Measurements from ENCODE around the gene GRM8. TPM values are rescaled to one million over a fixed set of nuclear protein-coding genes. Genes with fewer than 3 reads are reported as not detected.

The GRM8 gene
- total RNA-seq, 1 experiment from 2014 or later, result 0.80 TPM

GRCh38 chr7:127081539-127081938, 171.2 kb downstream of the GRM8 start:
- TF ChIP-seq, protein P1, sequence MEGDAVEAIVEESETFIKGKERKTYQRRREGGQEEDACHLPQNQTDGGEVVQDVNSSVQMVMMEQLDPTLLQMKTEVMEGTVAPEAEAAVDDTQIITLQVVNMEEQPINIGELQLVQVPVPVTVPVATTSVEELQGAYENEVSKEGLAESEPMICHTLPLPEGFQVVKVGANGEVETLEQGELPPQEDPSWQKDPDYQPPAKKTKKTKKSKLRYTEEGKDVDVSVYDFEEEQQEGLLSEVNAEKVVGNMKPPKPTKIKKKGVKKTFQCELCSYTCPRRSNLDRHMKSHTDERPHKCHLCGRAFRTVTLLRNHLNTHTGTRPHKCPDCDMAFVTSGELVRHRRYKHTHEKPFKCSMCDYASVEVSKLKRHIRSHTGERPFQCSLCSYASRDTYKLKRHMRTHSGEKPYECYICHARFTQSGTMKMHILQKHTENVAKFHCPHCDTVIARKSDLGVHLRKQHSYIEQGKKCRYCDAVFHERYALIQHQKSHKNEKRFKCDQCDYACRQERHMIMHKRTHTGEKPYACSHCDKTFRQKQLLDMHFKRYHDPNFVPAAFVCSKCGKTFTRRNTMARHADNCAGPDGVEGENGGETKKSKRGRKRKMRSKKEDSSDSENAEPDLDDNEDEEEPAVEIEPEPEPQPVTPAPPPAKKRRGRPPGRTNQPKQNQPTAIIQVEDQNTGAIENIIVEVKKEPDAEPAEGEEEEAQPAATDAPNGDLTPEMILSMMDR (conservative IDR thresholded peaks at IDR 0.05; ENCODE audit: low read depth, low read length), result no peak
- TF ChIP-seq EZH2 (IDR thresholded peaks at IDR 0.05; ENCODE audit: borderline replicate concordance, low read depth, low read length, poor library complexity, severe bottlenecking), result no peak
- no peaks in the 10 kb centered on the region for H3K4me1 ChIP-seq (ENCODE audit: insufficient read depth, low read length, poor library complexity, severe bottlenecking)
- no peak overlapping the region for H3K27ac ChIP-seq (ENCODE audit: low read depth, low read length, poor library complexity, severe bottlenecking)
- DNase-seq (ENCODE audit: low spot score), result no peak
- CTCF ChIA-PET, result no interaction called here
- intact Hi-C loops (cut with micrococcal nuclease; ENCODE audit: unreplicated experiment), result no loop called here
- H3K4me3 ChIP-seq (ENCODE audit: low read depth, low read length, poor library complexity, severe bottlenecking), result no peak overlapping the region
- POLR2A ChIA-PET (ENCODE audit: low non-redundant PET), result no interaction called here
- no peaks in the 10 kb centered on the region for H3K36me3 ChIP-seq (ENCODE audit: insufficient read depth, low read length, poor library complexity, severe bottlenecking)
- no peaks in the 10 kb centered on the region for H3K9me3 ChIP-seq (ENCODE audit: low read depth, low read length, poor library complexity, severe bottlenecking)
- H3K27me3 ChIP-seq (replicated peaks; ENCODE audit: insufficient read depth, low read depth, low read length, poor library complexity), result no peaks in the 10 kb centered on the region
- no TSS peak for BruUV-seq (replicated peaks)

- CTCF ChIA-PET, result no interaction called here
- DNase-seq (ENCODE audit: low spot score), result no peak
- H3K27me3 ChIP-seq (replicated peaks; ENCODE audit: insufficient read depth, low read depth, low read length, poor library complexity), result no peaks in the 10 kb centered on the region
- TF ChIP-seq EZH2 (IDR thresholded peaks at IDR 0.05; ENCODE audit: borderline replicate concordance, low read depth, low read length, poor library complexity, severe bottlenecking), result no peak
- TF ChIP-seq, protein P1 (conservative IDR thresholded peaks at IDR 0.05; ENCODE audit: low read depth, low read length), result no peak
- intact Hi-C loops (cut with micrococcal nuclease; ENCODE audit: unreplicated experiment), result no loop called here
- H3K4me3 ChIP-seq (ENCODE audit: low read depth, low read length, poor library complexity, severe bottlenecking), result no peak overlapping the region
- H3K36me3 ChIP-seq (ENCODE audit: insufficient read depth, low read length, poor library complexity, severe bottlenecking), result no peaks in the 10 kb centered on the region
- POLR2A ChIA-PET (ENCODE audit: low non-redundant PET), result no interaction called here
- BruUV-seq (replicated peaks), result no TSS peak
- H3K9me3 ChIP-seq (ENCODE audit: low read depth, low read length, poor library complexity, severe bottlenecking), result no peaks in the 10 kb centered on the region
- H3K4me1 ChIP-seq (ENCODE audit: insufficient read depth, low read length, poor library complexity, severe bottlenecking), result no peaks in the 10 kb centered on the region
- H3K27ac ChIP-seq (ENCODE audit: low read depth, low read length, poor library complexity, severe bottlenecking), result no peak overlapping the region
Observed at GRCh38 chr7:127080576-127080975, 172.2 kb downstream of the GRM8 start.

- no peaks in the 10 kb centered on the region for H3K9me3 ChIP-seq (ENCODE audit: low read depth, low read length, poor library complexity, severe bottlenecking)
- H3K4me3 ChIP-seq (ENCODE audit: low read depth, low read length, poor library complexity, severe bottlenecking), result no peak overlapping the region
- H3K27ac ChIP-seq (ENCODE audit: low read depth, low read length, poor library complexity, severe bottlenecking), result no peak overlapping the region
- H3K4me1 ChIP-seq (ENCODE audit: insufficient read depth, low read length, poor library complexity, severe bottlenecking), result no peaks in the 10 kb centered on the region
- no peaks in the 10 kb centered on the region for H3K36me3 ChIP-seq (ENCODE audit: insufficient read depth, low read length, poor library complexity, severe bottlenecking)
- H3K27me3 ChIP-seq (replicated peaks; ENCODE audit: insufficient read depth, low read depth, low read length, poor library complexity), result no peaks in the 10 kb centered on the region
- TF ChIP-seq, protein P1 (conservative IDR thresholded peaks at IDR 0.05; ENCODE audit: low read depth, low read length), result peak; percentile 18; the same call in 1 of the 2 replicates
- TF ChIP-seq EZH2 (IDR thresholded peaks at IDR 0.05; ENCODE audit: borderline replicate concordance, low read depth, low read length, poor library complexity, severe bottlenecking), result no peak
- intact Hi-C loops (cut with micrococcal nuclease; ENCODE audit: unreplicated experiment), result no loop called here
- DNase-seq (ENCODE audit: low spot score), result peak; percentile 5
- no TSS peak for BruUV-seq (replicated peaks)
- CTCF ChIA-PET, result no interaction called here
- POLR2A ChIA-PET (ENCODE audit: low non-redundant PET), result no interaction called here
Observed at GRCh38 chr7:127066974-127067373, 185.8 kb downstream of the GRM8 start.
